ENCODE measurements around the gene NETO2. TPM values are rescaled to one million over a fixed set of nuclear protein-coding genes. Genes with fewer than 3 reads are reported as not detected.

The NETO2 gene
- total and polyA plus RNA-seq, 2 of the 13 experiments (the other 11 are each of a cell fraction or from before 2014, with no cell fraction given), result 8.2 to 13.5 TPM

GRCh38 chr16:47045023-47045422 is 98.7 kb downstream of the NETO2 start:
- peak; percentile 47; the same call in 2 of the 3 replicates for ATAC-seq
- WGBS (ENCODE audit: low lambda C conversion rate), result 21% methylated on average over 8 of the region's 8 CpGs

More at GRCh38 chr16:47045023-47045422, 98.7 kb downstream of the NETO2 start:
- H2AFZ ChIP-seq (ENCODE audit: low read length), result no peak overlapping the region
- no peak overlapping the region for H3K9ac ChIP-seq (ENCODE audit: insufficient read depth, low read depth, low read length)
- no TSS peak for BruUV-seq (replicated peaks)
- intact Hi-C loops (cut with micrococcal nuclease; ENCODE audit: unreplicated experiment), result loop anchor here (2.0 kb wide), 1 partner anchor 68 kb away; no protein-coding TSS in a partner anchor
- H3K9me3 ChIP-seq (ENCODE audit: low read length), result no peaks in the 10 kb centered on the region
- in situ Hi-C loops (cut with HindIII; ENCODE audit: extremely low pct_ligation_motif_present, low pct_unique_long_range_greater_than_20kb), result no loop called here
- H4K20me1 ChIP-seq (ENCODE audit: insufficient read depth, low read length), result no peaks in the 10 kb centered on the region
- no peak for FAIRE-seq
- ChIA-PET POLR2A (no interaction called here), CTCF (ENCODE audit: low intra/inter-chr PET ratio, low total read pairs) (no interaction called here)
- H3K4me1 ChIP-seq (ENCODE audit: insufficient read depth, low read length), result peaks cover 38% of the 10 kb centered on the region
- TF ChIP-seq HNF1B (CRISPR knock-in tag; IDR thresholded peaks at IDR 0.05) (no peak), CTCF (CRISPR knock-in tag; IDR thresholded peaks at IDR 0.05) (peak; percentile 52), TEAD3 (CRISPR knock-in tag; optimal IDR thresholded peaks at IDR 0.05; ENCODE audit: borderline replicate concordance) (peak; percentile 41)
- no peak overlapping the region for H3K4me3 ChIP-seq (replicated peaks in 1 of 3; ENCODE audit: insufficient read depth in 1 of 3, low read depth in 2 of 3, low read length in 3 of 3)
- H3K27me3 ChIP-seq (ENCODE audit: control insufficient read depth in 1 of 2, insufficient read depth in 2 of 2, low read length in 2 of 2), result peaks cover 5 to 53% of the 10 kb centered on the region in 2 experiments; a peak in 4 of 5 replicates
- H3K4me2 ChIP-seq (ENCODE audit: low read depth, low read length), result no peak overlapping the region
- H3K36me3 ChIP-seq (replicated peaks in 1 of 2; ENCODE audit: control insufficient read depth in 1 of 2, insufficient read depth in 2 of 2, low read length in 2 of 2), result no peaks in the 10 kb centered on the region
- no peak overlapping the region for H3K27ac ChIP-seq (ENCODE audit: extremely low read length, insufficient read depth, low read length)
- H3K79me2 ChIP-seq (ENCODE audit: insufficient read depth, low read length), result no peaks in the 10 kb centered on the region
- no peak for DNase-seq (ENCODE audit: low spot score)

Data from HepG2 (cell line).